Activated T-helper 2 cell treated with anti-CD3 and anti-CD28 coated beads, Interferon-gamma antibody, Interleukin-2, Interleukin-4, amounts not matched to agents 10 μg/mL and 5 μg/mL and 100 μg/mL, durations not matched to agents 14 hours and 24 hours and 36 hours (primary cell): ENCODE results near the gene SAPCD2. TPM values are rescaled to one million over a fixed set of nuclear protein-coding genes. Genes with fewer than 3 reads are reported as not detected.
A peak's percentile ranks its signal among the peaks of the same experiment; 100 is the strongest.
"Not testable (repeated sequence)": the region's sequence is repeated elsewhere in the genome, so short reads cannot be mapped to it uniquely, and the experiment has no call there.

Experiments used
- DNase-seq: peaks from one replicate; pipeline ENCODE4 v3.0.0; 2021; ENCODE audit warnings: low spot score
- H3K27ac Mint-ChIP-seq: one replicate; pipeline ENCODE4 v1.8.0; 2021; ENCODE audit warnings: mixed read lengths
- H3K27me3 Mint-ChIP-seq: one replicate; pipeline ENCODE4 v1.8.0; 2021; ENCODE audit warnings: low read depth, mixed read lengths
- H3K36me3 Mint-ChIP-seq: one replicate; pipeline ENCODE4 v1.8.0; 2021; ENCODE audit warnings: low read depth, mixed read lengths
- H3K4me1 Mint-ChIP-seq: one replicate; pipeline ENCODE4 v1.8.0; 2021; ENCODE audit warnings: low read depth, mixed read lengths
- H3K4me3 Mint-ChIP-seq: one replicate; pipeline ENCODE4 v1.8.0; 2021; ENCODE audit warnings: low read depth, mild to moderate bottlenecking, moderate library complexity, mixed read lengths
- H3K9me3 Mint-ChIP-seq: one replicate; pipeline ENCODE4 v1.8.0; 2021; ENCODE audit warnings: mixed read lengths
- intact Hi-C: fragments of 100-400 bp; cut with micrococcal nuclease; formaldehyde crosslinking; loops from one replicate; pipeline ENCODE4 v1.15.1; 2023
- total RNA-seq: library from RNA; stranded (reverse); gene quantifications from 2 replicates; pipeline ENCODE4 v1.2.3, GENCODE V29; 2022

The SAPCD2 gene
- total RNA-seq, 1 donor from 2014 or later, result 26.5 TPM

GRCh38 chr9:137062798-137063197 is 7.6 kb downstream of the SAPCD2 start:
- H3K27me3 Mint-ChIP-seq, H3K36me3 Mint-ChIP-seq, H3K4me1 Mint-ChIP-seq, H3K9me3 Mint-ChIP-seq, H3K4me3 Mint-ChIP-seq, DNase-seq, intact Hi-C loops, H3K27ac Mint-ChIP-seq: not testable (repeated sequence)

DNA sequence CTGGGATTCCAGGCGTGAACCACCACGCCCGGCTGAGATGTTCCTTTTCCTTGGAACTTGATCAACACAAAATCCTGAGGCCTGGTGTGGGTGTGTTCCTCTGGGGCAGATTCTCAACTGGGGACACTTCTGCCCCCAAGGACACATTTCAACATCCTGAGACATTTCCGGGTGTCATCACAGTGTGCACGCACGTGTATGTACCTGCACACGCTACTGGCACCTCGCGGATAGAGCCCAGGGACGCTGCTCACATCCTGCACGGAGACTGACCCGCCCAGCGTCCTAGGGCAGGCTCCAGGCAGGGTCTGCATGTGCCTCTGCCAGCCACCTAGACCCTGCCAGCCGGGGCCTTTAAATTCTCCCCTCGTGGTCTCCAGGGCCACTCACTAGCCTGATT is 8.0 kb downstream of the SAPCD2 start:
- peaks cover 4% of the 10 kb centered on the region for H3K36me3 Mint-ChIP-seq
- peaks cover 2% of the 10 kb centered on the region for H3K4me1 Mint-ChIP-seq
- H3K27me3 Mint-ChIP-seq, result no peaks in the 10 kb centered on the region
- no peak for DNase-seq
- intact Hi-C loops, result no loop called here
- no peaks in the 10 kb centered on the region for H3K9me3 Mint-ChIP-seq
- H3K27ac Mint-ChIP-seq, result no peak overlapping the region
- H3K4me3 Mint-ChIP-seq, result no peak overlapping the region

- H3K27ac Mint-ChIP-seq, result no peak overlapping the region
- H3K9me3 Mint-ChIP-seq, result no peaks in the 10 kb centered on the region
- H3K4me3 Mint-ChIP-seq, result no peak overlapping the region
- no peak for DNase-seq
- H3K4me1 Mint-ChIP-seq, result no peaks in the 10 kb centered on the region
- intact Hi-C loops, result no loop called here
- H3K36me3 Mint-ChIP-seq, result no peaks in the 10 kb centered on the region
- H3K27me3 Mint-ChIP-seq, result peaks cover 2% of the 10 kb centered on the region
Measured at GRCh38 chr9:137058521-137059234, 11.7 kb downstream of the SAPCD2 start.

- Mint-ChIP-seq H3K9me3 (no peaks in the 10 kb centered on the region), H3K4me1 (no peaks in the 10 kb centered on the region), H3K4me3 (no peak overlapping the region), H3K36me3 (no peaks in the 10 kb centered on the region), H3K27me3 (peaks cover 6% of the 10 kb centered on the region), H3K27ac (no peak overlapping the region)
- DNase-seq, result no peak
- intact Hi-C loops, result no loop called here
Measured at GRCh38 chr9:137057545-137057944, 12.8 kb downstream of the SAPCD2 start.

GRCh38 chr9:137056739-137057415 is 13.5 kb downstream of the SAPCD2 start:
- Mint-ChIP-seq H3K4me3 (no peak overlapping the region), H3K27ac (no peak overlapping the region), H3K4me1 (no peaks in the 10 kb centered on the region), H3K36me3 (no peaks in the 10 kb centered on the region), H3K27me3 (peaks cover 7% of the 10 kb centered on the region), H3K9me3 (no peaks in the 10 kb centered on the region)
- intact Hi-C loops, result no loop called here
- no peak for DNase-seq

- intact Hi-C loops, result no loop called here
- Mint-ChIP-seq H3K4me1 (no peaks in the 10 kb centered on the region), H3K27ac (no peak overlapping the region), H3K4me3 (no peak overlapping the region), H3K9me3 (no peaks in the 10 kb centered on the region), H3K27me3 (peaks cover 7% of the 10 kb centered on the region), H3K36me3 (no peaks in the 10 kb centered on the region)
- DNase-seq, result no peak
Measured at GRCh38 chr9:137055385-137056364, 14.7 kb downstream of the SAPCD2 start.

DNA sequence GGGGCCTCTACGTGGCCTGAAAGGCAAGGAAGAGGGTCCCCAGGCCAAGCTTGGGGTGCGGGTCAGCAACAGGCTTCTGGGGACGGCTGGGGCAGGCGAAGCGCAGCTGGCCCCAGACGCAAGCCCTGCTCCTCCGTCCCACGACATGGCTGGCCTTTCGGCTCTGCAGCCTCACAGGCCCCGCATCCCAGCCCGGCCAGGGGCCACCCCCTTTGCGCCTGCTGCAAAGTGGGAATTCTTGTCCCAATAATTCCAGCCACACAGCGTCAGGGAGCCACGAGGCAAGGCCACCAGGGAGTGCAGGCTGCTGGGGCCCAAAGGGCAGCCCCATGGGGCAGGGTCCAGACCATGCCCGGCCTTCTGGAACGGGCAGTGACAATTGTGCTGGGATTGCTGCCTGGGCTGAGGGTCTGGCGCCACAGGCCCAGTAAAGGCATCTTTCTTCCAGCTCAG is 15.4 kb downstream of the SAPCD2 start:
- Mint-ChIP-seq H3K27me3 (peaks cover 7% of the 10 kb centered on the region), H3K9me3 (no peaks in the 10 kb centered on the region), H3K4me3 (no peak overlapping the region), H3K4me1 (no peaks in the 10 kb centered on the region), H3K36me3 (no peaks in the 10 kb centered on the region), H3K27ac (no peak overlapping the region)
- intact Hi-C loops, result no loop called here
- no peak for DNase-seq

- Mint-ChIP-seq H3K4me1 (no peaks in the 10 kb centered on the region), H3K27ac (no peak within 1 kb of the TSS), H3K27me3 (peaks cover 13% of the 10 kb centered on the region), H3K4me3 (no peak within 1 kb of the TSS), H3K36me3 (no peaks in the 10 kb centered on the region), H3K9me3 (no peaks in the 10 kb centered on the region)
- intact Hi-C loops, result no loop called here
- DNase-seq, result peak; percentile 26
Measured at GRCh38 chr9:137053944-137054931, 16.1 kb downstream of the SAPCD2 start, which contains the start of gene ENTPD2. ENTPD2 (minus strand) TSS chr9:137054061; CDS start chr9:137053997, 64 bp downstream.

DNA sequence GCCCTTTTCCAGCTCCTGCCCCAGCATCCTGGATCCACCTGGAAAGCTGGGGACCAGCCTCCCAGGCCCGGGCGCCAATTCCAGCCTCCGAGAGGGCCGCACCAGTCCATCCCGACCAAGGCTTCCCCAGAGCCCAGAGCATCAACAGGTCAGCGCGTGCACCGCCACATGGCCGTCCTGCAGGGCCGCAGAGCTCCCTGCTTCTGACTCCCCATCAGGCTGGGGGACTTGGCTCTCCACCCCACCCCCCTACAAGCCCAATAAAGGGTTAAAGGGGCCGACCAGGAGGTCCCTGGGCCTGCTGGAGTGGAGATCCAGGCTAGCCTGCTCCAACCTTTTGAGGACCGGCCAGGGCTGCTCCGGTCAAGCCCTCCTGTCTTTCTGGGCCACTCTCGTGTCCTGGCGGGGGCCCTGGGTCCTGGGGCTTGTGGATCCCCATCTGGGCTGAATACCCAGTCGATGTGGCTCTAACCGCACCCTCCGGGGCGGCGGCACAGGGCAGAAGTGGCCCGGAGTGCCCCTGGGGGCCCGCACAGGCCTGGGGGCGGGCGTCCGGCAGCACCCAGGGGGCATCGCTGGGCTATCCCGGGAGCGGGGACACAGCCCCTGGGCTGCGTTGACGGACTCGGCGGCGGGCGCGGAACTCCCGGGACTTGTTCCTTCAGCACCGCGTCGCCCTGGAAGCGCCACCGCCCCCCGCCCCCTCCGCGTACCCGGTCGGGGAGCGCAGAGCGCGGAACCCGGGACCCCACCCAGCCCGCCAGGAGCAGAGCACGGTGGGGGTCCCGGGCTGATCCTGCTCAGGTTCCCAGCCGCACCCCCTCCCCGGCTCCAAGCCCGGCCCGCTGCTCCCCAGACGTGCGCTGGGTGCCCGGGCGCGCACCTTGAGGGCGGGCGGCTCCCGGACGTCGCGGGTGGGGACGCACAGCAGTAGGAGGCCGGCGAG is 17.1 kb downstream of the SAPCD2 start:
- no peaks in the 10 kb centered on the region for H3K9me3 Mint-ChIP-seq
- intact Hi-C loops, result no loop called here
- no peak for DNase-seq
- H3K27ac Mint-ChIP-seq, result no peak overlapping the region
- H3K36me3 Mint-ChIP-seq, result no peaks in the 10 kb centered on the region
- no peak overlapping the region for H3K4me3 Mint-ChIP-seq
- no peaks in the 10 kb centered on the region for H3K4me1 Mint-ChIP-seq
- H3K27me3 Mint-ChIP-seq, result peaks cover 15% of the 10 kb centered on the region

- no peak for DNase-seq
- H3K4me3 Mint-ChIP-seq, result no peak overlapping the region
Measured at GRCh38 chr9:137052293-137052692, 18.1 kb downstream of the SAPCD2 start.

DNA sequence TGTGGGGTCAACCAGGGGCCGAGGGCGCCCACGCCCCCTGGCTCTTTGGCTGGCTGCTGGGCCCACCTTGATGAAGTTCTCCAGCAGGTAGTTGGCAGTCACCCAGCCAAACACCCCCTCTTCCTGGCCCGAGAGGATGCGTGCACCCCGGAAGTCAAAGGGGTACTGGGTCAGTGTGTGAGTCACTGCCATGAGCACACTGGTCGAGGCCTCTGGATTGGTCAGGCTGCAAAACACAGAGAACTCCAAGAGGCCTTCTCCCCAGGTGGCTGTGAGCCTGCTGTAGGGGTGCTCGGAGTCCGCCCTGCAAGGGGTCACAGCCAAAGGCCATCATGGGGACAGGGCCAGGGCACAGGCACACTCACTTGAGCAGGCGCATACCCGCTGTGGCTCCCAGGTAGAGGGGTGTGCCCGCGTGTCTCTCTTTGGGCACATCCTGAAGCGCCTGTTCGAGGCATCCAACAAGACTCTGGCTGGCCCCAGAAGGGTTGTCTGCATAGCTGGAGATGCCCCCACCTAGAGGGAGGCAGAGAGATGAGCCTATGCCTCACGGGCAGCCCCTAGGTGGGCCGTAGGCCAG is 19.1 kb downstream of the SAPCD2 start:
- peaks cover 29% of the 10 kb centered on the region for H3K27me3 Mint-ChIP-seq
- no peak overlapping the region for H3K4me3 Mint-ChIP-seq
- no peaks in the 10 kb centered on the region for H3K36me3 Mint-ChIP-seq
- intact Hi-C loops, result no loop called here
- no peaks in the 10 kb centered on the region for H3K4me1 Mint-ChIP-seq
- DNase-seq, result no peak
- H3K9me3 Mint-ChIP-seq, result no peaks in the 10 kb centered on the region
- no peak overlapping the region for H3K27ac Mint-ChIP-seq

More at GRCh38 chr9:137052293-137052692, 18.1 kb downstream of the SAPCD2 start:
- Mint-ChIP-seq H3K9me3 (no peaks in the 10 kb centered on the region), H3K27me3 (peaks cover 22% of the 10 kb centered on the region), H3K27ac (no peak overlapping the region), H3K36me3 (no peaks in the 10 kb centered on the region), H3K4me1 (no peaks in the 10 kb centered on the region)
- intact Hi-C loops, result no loop called here
